NCI-H1436 treated with DMSO at 0.1 percent for 48 hours (cell line): Measurements from ENCODE around the gene PIK3CD.
"Not testable (repeated sequence)": the region's sequence is repeated elsewhere in the genome, so short reads cannot be mapped to it uniquely, and the experiment has no call there.

ENCODE experiments used
- DNase-seq: peaks from one replicate; lab custom pipeline; 2025; lab: John Stamatoyannopoulos, UW

The PIK3CD gene

DNA sequence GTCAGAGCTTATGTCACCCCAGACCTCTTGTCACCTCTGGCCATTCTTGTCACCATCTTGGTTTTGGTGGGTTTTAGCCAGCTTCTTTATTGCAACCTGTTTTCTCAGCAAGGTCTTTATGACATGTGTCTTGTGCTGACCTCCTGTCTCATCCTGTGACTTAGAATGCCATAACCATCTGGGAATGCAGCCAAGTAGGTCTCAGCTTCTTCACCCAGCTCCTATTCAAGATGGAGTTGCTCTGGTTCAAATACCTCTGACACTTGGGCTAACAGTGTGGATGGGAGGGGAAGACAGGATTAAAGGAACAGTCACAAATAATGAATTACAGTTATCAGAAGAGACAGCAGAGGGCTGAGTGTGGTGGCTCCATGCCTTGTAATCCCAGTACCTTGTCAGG lies 30.5 kb upstream of the PIK3CD start:
- DNase-seq: no peak

DNA sequence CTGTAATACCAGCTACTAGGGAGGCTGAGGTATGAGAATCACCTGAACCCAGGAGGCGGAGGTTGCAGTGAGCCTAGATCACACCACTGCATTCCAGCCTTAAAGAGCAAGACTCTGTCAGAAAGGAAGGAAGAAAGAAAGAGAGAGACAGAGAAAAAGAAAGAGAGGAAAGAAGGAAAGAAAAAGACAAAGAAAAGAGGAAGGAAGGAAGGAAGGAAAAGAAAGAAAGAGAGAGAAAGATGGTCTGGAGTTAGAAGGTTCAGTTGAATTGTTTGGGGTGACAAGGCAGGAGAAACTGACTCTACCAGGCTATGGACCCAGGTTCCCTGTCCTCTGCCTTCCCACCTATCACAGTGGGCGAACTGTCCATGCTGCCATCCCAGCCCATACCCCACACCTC lies 27.4 kb upstream of the PIK3CD start:
- DNase-seq: no peak

DNA sequence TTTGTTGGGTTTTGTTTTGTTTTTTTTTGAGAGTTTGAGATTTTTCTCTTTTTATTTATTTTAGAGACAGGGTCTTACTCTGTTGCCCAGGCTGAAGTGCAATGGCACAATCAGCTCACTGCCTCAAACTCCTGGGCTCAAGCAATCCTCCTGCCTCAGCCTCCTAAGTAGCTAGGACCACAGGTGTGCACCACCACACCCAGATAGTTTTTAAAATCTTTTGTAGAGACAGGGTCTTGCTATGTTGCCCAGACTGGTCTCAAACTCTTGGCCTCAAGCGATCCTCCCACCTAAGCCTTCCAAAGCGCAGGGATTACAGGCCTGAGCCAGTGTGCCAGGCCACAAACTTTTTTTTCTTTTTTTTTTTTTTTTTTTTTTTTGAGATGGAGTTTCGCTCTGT lies 26.5 kb upstream of the PIK3CD start:
- not testable (repeated sequence) for DNase-seq

DNA sequence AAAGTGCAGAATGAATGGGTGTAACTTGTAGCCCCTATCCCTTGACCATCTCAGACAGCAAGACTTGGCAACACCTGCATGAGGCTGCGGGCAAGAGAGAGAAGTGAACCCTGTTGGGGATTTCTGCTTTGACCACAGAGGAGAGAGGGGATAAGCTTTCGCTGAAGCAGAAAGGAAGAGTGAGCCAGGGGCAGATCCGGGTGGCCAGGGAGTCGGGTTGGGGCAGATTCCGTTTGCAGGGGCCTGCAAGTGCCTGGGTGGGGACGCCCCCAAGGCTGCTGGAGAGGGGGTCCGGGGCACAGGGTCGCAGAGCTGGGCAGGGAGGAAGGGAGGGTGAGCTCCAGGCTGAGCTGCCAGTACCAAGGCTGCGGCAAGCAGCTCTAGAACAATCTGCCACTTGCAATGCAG lies 25.3 kb upstream of the PIK3CD start:
- DNase-seq: no peak

DNA sequence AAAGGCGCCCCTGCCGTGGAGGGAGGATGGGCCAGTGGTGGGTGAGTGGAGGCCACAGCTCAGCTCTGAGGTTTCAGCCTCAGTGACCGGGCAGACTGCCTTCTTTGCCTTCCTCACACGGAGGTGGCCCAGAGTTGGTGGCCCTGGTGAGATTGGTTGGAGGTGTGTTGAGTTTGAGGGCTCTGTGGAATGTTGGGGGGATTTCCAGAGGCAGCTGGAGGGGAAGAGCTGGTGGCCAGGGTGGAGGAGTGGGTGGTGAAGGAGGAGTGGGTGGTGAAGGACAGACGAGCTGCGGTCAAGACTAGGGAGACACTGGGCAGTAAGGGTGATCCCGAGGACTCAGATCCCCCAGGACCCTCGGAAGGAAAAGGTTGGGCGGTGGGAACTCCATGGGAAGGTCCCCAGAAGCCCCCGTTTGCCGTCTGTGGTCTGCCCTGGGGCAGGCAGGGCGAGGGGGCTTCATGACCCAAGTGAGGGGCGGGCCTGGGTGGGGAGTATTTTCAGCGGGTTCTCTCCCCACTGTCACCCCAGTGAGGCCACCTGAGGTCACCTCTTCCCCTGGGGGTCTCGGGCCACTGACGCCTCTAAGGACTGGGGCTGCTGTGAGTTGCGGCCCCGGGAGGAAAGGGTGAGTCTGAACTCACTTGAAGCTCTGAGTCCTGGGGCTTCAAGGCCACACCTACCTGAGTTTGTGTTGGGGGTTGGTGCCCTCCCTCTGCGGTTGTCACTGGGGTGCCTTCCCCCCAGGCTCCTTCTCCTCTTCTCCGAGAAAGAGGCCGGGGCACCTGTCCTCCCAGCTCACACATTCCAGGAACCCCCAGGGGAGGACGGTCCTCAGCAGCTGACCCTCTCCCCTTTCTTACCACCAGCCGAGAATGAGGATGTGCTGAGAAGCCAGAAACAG lies 22.7 kb upstream of the PIK3CD start:
- DNase-seq: no peak

DNA sequence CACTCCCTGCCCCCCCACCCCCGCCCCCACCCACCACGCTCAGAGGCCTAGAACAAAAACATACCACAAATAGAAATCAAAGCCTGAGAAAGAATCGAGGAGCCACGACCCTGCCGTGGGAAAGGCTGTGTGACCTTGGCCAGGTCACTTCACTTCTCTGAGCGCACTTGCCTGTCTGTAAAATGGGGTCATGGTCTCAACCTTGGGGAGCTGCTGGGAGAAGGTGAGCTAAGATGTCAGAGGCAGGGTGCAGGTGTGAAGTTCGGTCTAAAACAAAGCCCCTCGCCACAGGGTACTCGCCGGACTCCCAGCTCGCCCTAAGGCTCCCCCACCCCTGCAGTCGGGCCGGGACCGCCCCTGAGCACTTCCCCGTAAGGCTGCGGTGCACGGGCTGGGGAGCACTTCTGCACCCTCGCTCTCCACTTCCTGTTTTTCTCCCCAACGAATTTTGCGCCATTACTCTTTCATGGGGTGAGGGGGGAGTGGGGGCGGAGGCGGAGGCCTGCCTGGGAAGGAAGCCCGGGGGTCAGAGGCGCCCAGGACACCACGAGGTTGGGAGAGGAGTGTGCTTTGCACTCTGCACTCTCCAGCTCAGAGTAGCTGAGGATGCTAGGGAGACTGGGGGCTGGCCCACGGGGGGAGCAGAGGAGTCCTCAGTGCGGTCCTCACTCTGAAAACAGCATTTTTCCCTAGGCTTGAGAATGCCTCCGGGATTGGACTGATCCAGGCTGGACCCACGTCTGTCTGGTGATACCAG lies 21.9 kb upstream of the PIK3CD start:
- no peak for DNase-seq

DNA sequence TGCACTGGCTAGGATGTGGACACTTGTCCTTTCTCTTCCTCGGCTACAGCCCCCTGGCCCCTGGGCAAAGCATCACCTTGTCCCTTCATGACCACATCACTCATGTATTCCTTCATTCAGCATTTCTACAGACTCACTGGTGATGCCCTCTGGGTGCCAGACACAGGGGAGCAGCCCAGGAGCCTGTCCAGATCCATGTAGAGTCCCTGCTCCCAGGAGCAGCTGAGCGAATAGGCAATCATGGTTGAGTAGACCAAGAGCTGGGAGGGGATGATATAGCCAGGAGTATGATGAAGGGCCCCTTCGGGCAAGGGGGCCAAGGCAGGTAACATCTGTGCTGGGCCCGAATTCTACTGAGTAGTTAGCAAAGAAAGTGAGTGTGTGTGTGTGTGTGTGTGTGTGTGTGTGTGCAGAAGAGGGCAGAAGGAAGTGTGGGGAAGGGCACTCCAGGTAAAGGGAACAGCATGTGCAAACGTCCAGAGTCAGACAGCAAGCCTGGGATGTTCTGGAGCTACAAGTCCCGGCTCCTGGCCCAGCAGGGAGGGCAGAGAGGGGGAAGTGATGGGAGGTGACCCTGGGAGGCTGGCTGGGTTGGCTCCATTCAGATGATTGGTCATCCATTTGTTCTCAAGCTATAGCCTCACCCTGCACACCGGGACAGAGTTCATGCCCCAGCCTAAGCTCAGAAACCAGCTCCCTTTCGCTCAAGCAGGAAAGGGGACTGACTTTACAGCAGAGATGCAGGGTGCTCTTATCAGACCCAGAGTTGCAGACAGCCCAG lies 21.0 kb upstream of the PIK3CD start:
- DNase-seq: no peak

DNA sequence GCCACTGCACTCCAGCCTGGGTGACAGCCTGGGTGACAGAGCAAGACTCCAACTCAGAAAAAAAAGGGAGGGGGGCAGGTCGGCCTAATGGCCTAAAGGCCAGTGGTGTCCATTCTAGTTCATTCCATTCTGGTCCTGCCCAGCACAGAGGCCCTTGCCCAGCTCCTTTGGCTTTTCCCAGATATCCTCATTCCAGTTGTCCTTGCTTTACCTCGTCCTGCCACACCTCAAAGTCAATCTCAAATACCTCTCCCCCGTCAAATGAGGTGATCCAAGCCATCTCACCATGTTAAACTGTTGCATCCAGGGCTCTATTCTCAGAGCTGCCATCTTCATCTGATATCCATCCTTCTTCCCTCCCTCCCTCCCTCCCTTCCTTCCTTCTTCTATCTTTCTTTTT lies 19.9 kb upstream of the PIK3CD start:
- DNase-seq: no peak

DNA sequence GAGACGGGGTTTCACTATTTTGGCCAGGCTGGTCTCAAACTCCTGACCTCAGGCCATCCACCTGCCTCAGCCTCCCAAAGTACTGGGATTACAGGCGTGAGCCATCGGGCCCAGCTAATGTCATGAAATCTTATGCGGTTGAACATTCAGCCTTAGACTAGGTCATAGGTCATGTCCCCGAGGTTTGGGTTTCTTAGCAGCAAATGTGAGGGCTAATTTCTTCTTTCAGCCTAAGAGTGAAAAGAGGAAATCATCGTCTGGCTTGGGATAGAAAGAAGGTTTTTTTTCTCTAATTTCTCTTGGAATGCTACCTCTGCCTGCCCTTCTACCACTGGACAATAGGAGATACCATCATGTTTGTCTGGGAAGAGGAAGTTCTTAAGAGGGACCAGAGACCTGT lies 18.0 kb upstream of the PIK3CD start:
- DNase-seq: no peak

DNA sequence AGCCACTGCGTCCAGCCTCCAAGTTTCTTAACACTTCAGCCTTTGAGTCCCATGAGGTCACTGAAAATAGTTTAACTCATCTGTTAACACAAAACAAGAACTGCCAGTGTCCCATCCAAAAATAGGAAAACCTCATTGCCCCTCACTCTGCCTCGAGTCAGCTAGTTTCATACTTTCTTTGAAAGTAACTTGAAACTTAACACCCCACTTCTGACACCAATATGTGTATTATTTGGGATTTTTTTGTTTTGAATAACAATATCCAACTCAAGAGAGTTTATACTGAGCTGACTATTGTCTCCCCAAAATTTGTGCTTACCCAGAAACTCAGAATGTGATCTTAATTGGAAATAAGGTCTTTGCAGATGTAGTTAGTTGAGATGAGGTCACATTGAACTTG lies 16.9 kb upstream of the PIK3CD start:
- no peak for DNase-seq

DNA sequence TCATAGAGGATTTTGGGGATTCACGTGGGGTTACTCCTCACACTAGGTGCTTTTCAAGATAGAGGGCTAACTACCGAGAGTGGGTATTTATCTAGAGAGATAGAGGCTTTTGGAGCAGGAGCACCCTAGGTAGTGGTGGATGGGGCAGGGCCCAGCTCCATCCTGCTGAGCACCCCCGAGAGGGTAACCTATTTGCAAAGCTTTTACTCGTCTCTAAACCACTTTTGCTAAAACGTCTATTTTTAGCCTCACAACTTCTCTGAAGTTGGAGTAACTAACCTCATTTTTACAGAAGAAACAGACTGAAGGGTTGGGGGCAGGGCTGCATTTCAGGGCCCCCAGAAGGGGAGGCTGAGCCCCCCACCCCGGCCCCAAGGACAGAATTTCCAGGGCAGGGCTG lies 12.3 kb upstream of the PIK3CD start:
- DNase-seq: no peak

DNA sequence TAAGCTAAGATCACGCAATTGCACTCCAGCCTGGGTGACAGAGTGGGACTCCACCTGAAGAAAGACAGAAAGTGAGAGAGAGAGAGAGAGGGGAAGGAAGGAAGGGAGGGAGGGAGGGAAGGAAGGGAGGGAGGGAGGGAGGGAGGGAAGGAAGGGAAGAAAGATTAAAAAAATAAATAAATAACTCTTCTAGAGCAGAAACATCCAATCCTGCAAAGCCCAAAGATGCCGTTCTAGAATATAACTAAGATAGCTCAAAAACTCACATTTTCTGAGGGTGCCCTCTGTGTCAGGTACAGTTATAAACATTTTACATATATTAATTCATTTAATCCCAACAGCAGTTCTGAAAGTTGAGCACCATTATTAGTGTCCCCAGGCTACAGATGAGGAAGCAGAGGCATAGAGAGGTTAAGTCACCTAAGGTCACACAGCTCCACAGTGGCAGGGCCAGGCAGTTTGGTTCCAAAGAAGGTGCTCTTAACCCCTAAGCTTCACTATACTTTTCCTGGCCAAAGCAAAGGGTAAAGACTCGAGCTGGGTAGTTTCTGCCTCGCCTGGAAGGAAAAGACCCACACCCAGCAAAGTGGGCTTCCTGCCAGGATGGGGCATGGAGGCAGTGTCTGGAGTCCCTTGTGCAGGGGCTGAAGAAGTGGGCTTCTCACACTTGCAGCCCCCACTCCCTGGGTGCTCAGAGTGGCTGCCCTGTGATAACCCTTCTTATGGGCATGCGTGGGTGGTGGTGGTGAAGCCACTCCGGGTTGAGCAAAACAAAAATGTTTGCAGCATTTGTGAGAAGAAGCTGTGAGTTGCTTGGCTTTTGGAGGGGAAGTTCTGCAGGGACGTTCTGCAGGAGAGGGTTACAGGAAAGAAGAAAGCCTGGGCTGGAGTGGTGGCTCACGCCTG lies 7.9 kb upstream of the PIK3CD start:
- no peak for DNase-seq

DNA sequence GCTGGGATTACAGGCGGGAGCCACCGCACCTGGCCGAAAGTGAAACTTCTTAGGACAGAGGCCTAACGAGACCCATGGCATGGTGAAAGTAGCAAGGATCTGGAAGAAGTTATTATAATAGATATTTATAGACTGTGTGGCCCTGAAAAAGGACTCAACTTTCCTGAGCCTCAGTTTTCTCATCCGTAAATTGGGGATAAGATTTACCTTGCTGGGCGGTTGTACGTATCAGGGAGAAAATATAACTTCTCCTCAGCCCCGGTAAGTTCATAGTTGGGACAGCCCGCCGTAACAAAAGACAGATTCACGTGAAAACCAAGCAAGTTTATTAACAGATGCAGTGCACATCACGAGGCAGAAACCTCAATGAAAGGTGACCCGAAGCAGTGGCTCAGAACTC lies 5.5 kb upstream of the PIK3CD start:
- no peak for DNase-seq

DNA sequence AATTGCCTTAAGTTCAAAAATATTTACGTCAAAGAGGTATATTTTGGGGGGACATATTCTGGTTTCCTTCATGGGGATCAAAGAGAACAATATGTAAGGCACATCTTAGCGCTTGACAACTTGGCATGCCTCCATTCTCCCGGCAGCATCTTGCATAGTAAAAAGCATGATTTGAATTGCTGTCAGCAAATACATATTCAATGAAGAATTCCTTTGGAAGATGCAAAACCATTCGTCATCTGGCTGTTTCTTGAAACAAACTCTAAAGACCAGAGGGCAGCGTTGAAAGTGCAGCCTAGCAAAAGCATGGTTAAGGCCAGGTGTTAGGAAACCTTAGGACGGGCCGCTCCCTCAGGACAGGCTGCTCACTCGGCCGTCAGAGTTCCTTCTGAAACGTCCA lies 3.4 kb upstream of the PIK3CD start:
- no peak for DNase-seq

DNA sequence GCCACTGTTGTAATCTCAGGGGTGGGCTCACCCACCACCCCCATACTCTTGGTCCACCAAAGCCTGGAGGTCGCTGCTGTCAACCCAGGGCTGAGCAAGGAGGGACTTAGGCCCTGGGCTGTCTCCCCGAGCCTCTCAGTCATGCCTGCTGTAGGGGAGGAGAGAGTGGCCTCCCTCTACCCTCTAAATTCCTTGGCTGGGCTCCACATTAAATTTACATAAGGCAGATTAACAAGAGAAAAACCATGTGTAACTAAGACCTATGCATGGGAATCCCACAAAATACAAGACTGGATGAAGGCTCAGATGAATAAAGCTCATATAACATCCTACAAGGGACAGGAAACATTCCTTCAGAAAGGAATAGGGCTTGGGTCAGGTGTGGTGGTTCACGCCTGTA lies 1.8 kb upstream of the PIK3CD start:
- no peak for DNase-seq

DNA sequence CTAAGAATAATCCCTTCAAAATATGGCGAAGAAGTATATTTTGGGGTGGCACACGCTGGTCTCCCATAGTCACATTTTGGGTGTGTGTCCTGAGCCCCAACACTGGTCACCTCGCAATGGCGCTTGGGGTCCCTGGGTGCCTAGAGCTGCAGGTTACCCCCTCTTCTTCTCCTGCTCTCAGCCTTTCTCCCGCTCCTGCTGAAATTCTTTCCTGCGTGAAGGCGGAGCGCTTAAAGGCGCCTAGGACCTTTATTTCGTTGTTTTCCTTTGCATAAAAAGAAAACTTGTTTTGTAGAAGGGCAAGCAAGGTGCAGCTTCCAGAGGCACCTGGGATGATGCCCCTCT lies 339 bp upstream of the PIK3CD start:
- DNase-seq: no peak

DNA sequence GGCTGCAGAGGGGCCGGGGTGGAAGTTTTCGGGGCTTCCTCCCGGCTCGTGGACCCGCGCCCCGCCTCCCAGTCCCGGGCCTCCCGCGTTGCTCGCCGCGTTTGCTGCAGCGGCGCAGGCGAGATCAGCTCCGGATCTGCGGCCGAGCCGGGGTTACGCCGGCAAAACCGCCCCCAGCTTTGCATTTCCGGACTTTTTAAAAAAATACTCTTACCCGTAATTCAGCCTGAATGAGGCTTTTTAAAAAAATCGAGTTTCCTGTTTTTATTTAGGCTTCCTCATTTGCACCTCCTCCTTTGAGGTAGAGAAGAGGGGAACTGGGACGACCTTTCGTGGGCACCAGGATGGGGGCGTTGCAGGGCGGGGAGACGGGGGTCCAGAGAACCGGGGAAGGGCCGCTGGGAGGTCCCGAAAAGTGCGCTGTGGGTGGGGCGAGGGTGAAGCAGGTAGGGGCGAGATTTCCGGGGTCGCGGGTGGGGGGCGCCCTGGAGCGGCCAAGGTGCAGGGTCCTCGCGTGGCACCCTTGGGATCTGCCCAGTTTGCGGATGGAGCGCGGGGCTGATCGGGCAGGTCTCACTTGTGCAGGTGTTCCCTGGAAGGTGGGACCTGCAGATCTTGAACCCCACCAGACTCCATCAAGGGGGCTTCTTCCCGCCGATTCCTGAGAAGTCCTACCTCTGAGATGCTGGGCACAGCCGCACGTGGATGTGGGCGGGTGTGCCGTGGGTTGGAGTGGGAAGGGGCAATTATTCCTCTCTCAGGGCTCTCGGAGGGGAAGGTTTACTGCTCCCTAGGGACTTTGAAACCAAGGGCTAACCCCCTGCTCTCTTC lies 1.1 kb downstream of the PIK3CD start:
- no peak for DNase-seq

DNA sequence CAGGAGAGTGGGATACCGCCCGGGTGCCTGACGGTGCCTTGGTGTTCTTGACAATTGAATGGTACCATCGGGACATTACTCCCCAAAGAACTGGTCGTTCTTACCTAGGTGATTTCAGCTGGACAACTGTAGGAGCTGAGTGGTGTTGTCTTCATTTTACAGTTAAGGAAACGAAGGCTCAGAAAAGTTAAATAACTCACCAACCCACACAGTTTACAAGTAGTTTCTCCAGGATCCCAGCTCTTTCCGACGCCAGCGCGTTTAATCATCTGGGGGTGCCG lies 1.6 kb downstream of the PIK3CD start:
- DNase-seq: no peak

DNA sequence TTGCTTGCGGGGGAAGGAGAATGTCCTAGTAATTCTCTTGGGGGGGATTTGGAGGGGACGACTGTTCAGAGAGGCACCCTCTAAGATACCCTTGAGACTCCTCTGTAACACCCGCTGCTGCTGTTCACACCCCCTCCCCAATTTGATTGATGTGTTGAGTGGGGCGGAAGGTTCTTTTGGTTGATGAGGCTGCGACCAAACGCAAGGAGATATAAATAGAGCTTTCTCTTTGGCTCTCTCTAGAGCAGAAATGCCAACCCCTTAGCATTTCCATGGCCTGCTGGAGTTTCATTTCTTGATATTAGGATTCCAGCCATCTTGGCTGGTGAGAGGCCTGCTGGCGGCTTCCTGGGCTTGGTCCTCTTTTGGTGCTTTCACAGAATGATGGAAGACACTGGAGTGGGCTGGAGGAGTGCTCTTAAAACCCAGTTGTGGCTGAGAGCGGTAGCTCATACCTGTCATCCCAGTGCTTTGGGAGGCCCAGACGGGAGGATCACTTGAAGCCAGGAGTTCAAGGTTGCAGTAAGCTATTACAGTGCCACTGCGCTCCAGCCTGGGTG lies 2.0 kb downstream of the PIK3CD start:
- DNase-seq: no peak

DNA sequence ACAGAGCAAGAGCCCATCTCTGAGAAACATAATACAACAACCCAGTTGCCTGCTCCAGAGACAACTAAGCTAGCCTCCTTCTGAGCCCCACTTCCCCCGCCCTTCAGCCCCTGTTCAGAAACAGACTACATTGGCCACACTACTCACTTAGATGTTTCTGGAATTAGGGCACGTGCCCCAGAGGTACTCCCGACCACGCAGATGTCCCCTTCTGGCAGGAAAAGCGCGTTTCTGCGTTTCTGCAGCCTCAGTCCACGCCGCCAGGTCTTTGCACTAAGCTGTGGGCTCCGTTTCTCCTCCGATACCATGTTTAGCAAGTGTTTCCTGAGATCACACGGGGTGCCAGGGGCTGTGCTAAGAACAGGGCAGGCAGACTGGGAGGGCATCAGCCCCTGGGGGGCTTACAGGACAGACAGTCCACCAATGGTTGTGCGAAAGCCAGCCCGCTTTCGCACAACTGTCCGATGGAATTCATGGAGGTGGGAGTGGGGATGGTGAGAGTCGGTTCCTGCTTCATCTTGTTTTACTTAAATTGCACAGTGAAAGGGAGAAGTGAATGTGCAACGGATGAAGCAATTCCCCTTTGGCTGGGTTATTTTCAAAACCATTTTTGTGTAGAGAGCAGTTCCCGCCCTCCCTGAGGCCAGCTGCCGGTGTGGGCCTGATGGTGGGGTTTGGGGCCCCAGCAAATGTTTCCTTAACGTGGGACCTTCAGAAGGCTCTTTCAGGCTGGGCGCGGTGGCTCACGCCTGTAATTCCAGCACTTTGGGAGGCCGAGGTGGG lies 2.7 kb downstream of the PIK3CD start:
- no peak for DNase-seq
